SK-N-SH treated with all-trans-retinoic acid at 6 μM for 48 hours (cell line): Measurements from ENCODE around the gene LRRC56.

Experiments
- BACH2 ChIP-seq: fragments of 250-450 bp; sonication (Bioruptor Pico); IDR thresholded peaks from 2 replicates; pipeline ENCODE4 v1.9.0; 2021; ENCODE audit warnings: mild to moderate bottlenecking, borderline replicate concordance
- CREB5 ChIP-seq: fragments of 250-450 bp; sonication (Bioruptor Pico); IDR thresholded peaks from 2 replicates; pipeline ENCODE4 v1.5.1; 2020; ENCODE audit warnings: low read depth, mild to moderate bottlenecking, moderate library complexity
- ISL1 ChIP-seq: fragments of 250-450 bp; sonication (Bioruptor Pico); IDR thresholded peaks from 2 replicates; pipeline ENCODE4 v2.1.2; 2022; ENCODE audit warnings: mild to moderate bottlenecking, moderate library complexity
- PATZ1 ChIP-seq: fragments of 250-450 bp; sonication (Bioruptor Pico); IDR thresholded peaks from 2 replicates; pipeline ENCODE4 v1.8.0; 2020; ENCODE audit warnings: mild to moderate bottlenecking, moderate library complexity, borderline replicate concordance
- SNAI2 ChIP-seq: fragments of 250-450 bp; sonication (Bioruptor Pico); IDR thresholded peaks from 2 replicates; pipeline ENCODE4 v1.5.0; 2020; ENCODE audit warnings: mild to moderate bottlenecking, moderate library complexity
- TOX ChIP-seq: fragments of 250-450 bp; sonication (Bioruptor Pico); IDR thresholded peaks from 2 replicates; pipeline ENCODE4 v1.8.0; 2021; ENCODE audit warnings: mild to moderate bottlenecking, moderate library complexity, borderline replicate concordance
- ZC3H10 ChIP-seq: fragments of 250-450 bp; sonication (Bioruptor Pico); IDR thresholded peaks from 2 replicates; pipeline ENCODE4 v1.5.1; 2021; ENCODE audit warnings: mild to moderate bottlenecking, moderate library complexity
- ZFP3 ChIP-seq: fragments of 250-450 bp; sonication (Bioruptor Pico); IDR thresholded peaks from 2 replicates; pipeline ENCODE4 v1.5.0; 2020; ENCODE audit warnings: mild to moderate bottlenecking, moderate library complexity
- ZFP30 ChIP-seq: fragments of 450-650 bp; formaldehyde crosslinking; IDR thresholded peaks from 2 replicates; pipeline ENCODE4 v1.5.0; 2022; ENCODE audit warnings: mild to moderate bottlenecking, moderate library complexity
- ZNF70 ChIP-seq: fragments of 450-650 bp; formaldehyde crosslinking; IDR thresholded peaks from 2 replicates; pipeline ENCODE4 v1.5.0; 2020; ENCODE audit warnings: mild to moderate bottlenecking, moderate library complexity
- TF ChIP-seq, protein P1 (sequence below): fragments of 250-450 bp; sonication (Bioruptor Pico); IDR thresholded peaks from 2 replicates; pipeline ENCODE4 v1.8.0; 2021; ENCODE audit warnings: low read depth, mild to moderate bottlenecking, moderate library complexity, borderline replicate concordance

GRCh38 chr11:550746-551085, 13.4 kb downstream of the LRRC56 start:
- TF ChIP-seq CREB5 (CRISPR knock-in tag): no peak
- TF ChIP-seq SNAI2: no peak
- TF ChIP-seq TOX (CRISPR knock-in tag): no peak
- no peak for TF ChIP-seq ISL1 (CRISPR knock-in tag)
- no peak for TF ChIP-seq ZFP30 (CRISPR knock-in tag)
- TF ChIP-seq, protein P1, sequence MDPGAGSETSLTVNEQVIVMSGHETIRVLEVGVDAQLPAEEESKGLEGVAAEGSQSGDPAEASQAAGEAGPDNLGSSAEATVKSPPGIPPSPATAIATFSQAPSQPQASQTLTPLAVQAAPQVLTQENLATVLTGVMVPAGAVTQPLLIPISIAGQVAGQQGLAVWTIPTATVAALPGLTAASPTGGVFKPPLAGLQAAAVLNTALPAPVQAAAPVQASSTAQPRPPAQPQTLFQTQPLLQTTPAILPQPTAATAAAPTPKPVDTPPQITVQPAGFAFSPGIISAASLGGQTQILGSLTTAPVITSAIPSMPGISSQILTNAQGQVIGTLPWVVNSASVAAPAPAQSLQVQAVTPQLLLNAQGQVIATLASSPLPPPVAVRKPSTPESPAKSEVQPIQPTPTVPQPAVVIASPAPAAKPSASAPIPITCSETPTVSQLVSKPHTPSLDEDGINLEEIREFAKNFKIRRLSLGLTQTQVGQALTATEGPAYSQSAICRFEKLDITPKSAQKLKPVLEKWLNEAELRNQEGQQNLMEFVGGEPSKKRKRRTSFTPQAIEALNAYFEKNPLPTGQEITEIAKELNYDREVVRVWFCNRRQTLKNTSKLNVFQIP (CRISPR knock-in tag): no peak
- no peak for TF ChIP-seq ZFP3 (CRISPR knock-in tag)
- no peak for TF ChIP-seq PATZ1 (CRISPR knock-in tag)
- TF ChIP-seq ZNF70 (CRISPR knock-in tag): no peak
- no peak for TF ChIP-seq ZC3H10 (CRISPR knock-in tag)
- TF ChIP-seq BACH2 (CRISPR knock-in tag): no peak
